Measurements from ENCODE around the gene TCERG1L. TPM values are rescaled to one million over a fixed set of nuclear protein-coding genes. Genes with fewer than 3 reads are reported as not detected.

TCERG1L gene
- total RNA-seq, 1 experiment from 2014 or later, result 1.5 TPM

- H3K9me3 Mint-ChIP-seq, result peaks cover 41% of the 10 kb centered on the region
- POLR2A ChIA-PET, result no interaction called here
- DNase-seq (ENCODE audit: low spot score), result no peak
- peaks cover 1% of the 10 kb centered on the region; the same call in 1 of the 2 replicates for H3K4me1 Mint-ChIP-seq
- peaks cover 7% of the 10 kb centered on the region for H3K27me3 Mint-ChIP-seq (ENCODE audit: low read depth)
- H3K27ac Mint-ChIP-seq, result no peak overlapping the region
- H3K4me3 Mint-ChIP-seq, result no peak overlapping the region
- TF ChIP-seq MAX (CRISPR knock-in tag; IDR thresholded peaks at IDR 0.05) (0 out of 2 replicates have a peak, but pooled peaks have one; percentile 23), ESRRA (CRISPR knock-in tag; IDR thresholded peaks at IDR 0.05; ENCODE audit: borderline replicate concordance) (no peak)
- peaks cover 58% of the 10 kb centered on the region for H3K36me3 Mint-ChIP-seq
- CTCF ChIA-PET, result interaction anchor here (0.5 to 1.3 kb wide), 3 partner anchors 47 to 91 kb away, joined by 3 to 4 read pairs (median 3); no protein-coding TSS in a partner anchor
- no peak for ATAC-seq
Measured at GRCh38 chr10:131088619-131089018, 222.9 kb downstream of the TCERG1L start.

DNA sequence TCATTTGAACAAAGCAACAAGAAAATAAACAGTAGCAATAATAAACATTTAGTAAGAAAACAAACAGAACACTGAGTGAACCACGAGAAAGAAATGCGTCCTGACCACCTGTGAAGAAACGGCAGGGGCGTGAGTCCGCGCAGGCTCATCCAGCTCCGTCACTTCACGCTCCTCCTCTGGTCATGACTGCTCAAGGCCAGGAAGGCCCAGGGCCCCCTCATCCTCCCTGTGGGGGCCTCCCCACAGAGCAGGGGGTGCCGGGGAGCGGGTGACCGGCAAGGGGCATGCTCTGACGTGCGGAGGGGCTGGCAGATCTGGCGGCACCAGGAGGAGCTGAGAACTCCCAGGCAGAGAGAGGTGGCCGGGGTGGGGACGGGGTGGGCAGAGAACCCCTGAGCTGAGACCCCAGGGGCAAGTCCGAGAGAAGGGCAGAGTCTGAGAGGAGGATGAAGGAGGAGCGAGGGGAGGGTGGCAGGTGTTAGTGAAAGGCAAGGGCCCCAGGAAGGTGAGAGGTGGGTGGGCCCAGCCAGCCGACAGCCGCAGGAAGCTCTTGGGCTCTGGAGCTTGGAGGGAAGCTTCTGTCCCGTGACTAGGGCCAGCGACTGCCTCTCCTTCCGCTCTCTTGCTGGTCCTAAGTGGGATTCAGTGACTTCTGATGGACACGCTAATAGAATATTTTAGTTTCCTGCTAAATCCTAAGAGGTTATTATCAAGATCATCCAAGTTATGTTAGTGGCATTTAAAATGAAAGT lies 223.9 kb downstream of the TCERG1L start:
- DNase-seq (ENCODE audit: low spot score), result no peak
- Mint-ChIP-seq H3K27ac (no peak overlapping the region), H3K27me3 (ENCODE audit: low read depth) (peaks cover 10% of the 10 kb centered on the region), H3K36me3 (peaks cover 65% of the 10 kb centered on the region), H3K4me3 (no peak overlapping the region), H3K9me3 (peaks cover 48% of the 10 kb centered on the region), H3K4me1 (no peaks in the 10 kb centered on the region)
- no peak for TF ChIP-seq GRHL2 (CRISPR knock-in tag; IDR thresholded peaks at IDR 0.05; ENCODE audit: insufficient replicate concordance, severe bottlenecking)
- no peak for TF ChIP-seq TEAD4 (CRISPR knock-in tag; IDR thresholded peaks at IDR 0.05)
- TF ChIP-seq, protein P1, sequence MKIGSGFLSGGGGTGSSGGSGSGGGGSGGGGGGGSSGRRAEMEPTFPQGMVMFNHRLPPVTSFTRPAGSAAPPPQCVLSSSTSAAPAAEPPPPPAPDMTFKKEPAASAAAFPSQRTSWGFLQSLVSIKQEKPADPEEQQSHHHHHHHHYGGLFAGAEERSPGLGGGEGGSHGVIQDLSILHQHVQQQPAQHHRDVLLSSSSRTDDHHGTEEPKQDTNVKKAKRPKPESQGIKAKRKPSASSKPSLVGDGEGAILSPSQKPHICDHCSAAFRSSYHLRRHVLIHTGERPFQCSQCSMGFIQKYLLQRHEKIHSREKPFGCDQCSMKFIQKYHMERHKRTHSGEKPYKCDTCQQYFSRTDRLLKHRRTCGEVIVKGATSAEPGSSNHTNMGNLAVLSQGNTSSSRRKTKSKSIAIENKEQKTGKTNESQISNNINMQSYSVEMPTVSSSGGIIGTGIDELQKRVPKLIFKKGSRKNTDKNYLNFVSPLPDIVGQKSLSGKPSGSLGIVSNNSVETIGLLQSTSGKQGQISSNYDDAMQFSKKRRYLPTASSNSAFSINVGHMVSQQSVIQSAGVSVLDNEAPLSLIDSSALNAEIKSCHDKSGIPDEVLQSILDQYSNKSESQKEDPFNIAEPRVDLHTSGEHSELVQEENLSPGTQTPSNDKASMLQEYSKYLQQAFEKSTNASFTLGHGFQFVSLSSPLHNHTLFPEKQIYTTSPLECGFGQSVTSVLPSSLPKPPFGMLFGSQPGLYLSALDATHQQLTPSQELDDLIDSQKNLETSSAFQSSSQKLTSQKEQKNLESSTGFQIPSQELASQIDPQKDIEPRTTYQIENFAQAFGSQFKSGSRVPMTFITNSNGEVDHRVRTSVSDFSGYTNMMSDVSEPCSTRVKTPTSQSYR (CRISPR knock-in tag; IDR thresholded peaks at IDR 0.05), result no peak
- TF ChIP-seq, protein P2, sequence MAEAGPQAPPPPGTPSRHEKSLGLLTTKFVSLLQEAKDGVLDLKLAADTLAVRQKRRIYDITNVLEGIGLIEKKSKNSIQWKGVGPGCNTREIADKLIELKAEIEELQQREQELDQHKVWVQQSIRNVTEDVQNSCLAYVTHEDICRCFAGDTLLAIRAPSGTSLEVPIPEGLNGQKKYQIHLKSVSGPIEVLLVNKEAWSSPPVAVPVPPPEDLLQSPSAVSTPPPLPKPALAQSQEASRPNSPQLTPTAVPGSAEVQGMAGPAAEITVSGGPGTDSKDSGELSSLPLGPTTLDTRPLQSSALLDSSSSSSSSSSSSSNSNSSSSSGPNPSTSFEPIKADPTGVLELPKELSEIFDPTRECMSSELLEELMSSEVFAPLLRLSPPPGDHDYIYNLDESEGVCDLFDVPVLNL (CRISPR knock-in tag; IDR thresholded peaks at IDR 0.05; ENCODE audit: borderline replicate concordance, low read depth), result no peak
- no peak for TF ChIP-seq CREB1 (CRISPR knock-in tag; IDR thresholded peaks at IDR 0.05)
- no peak for TF ChIP-seq JUN (CRISPR knock-in tag; IDR thresholded peaks at IDR 0.05)
- TF ChIP-seq ZNF138 (CRISPR knock-in tag; conservative IDR thresholded peaks at IDR 0.05), result no peak
- no peak for TF ChIP-seq SMAD3 (CRISPR knock-in tag; IDR thresholded peaks at IDR 0.05; ENCODE audit: borderline replicate concordance)
- no peak for ATAC-seq
- POLR2A ChIA-PET, result no interaction called here
- CTCF ChIA-PET, result interaction anchor here (0.5 to 1.1 kb wide), 2 partner anchors 48 to 85 kb away, joined by 3 to 4 read pairs; no protein-coding TSS in a partner anchor

- ATAC-seq (no peak), DNase-seq (ENCODE audit: low spot score) (no peak)
- Mint-ChIP-seq H3K4me3 (no peak overlapping the region), H3K9me3 (peaks cover 48% of the 10 kb centered on the region), H3K36me3 (peaks cover 69% of the 10 kb centered on the region), H3K27me3 (ENCODE audit: low read depth) (peaks cover 7% of the 10 kb centered on the region), H3K27ac (no peak overlapping the region), H3K4me1 (no peaks in the 10 kb centered on the region)
- POLR2A ChIA-PET, result no interaction called here
- CTCF ChIA-PET, result no interaction called here
- TF ChIP-seq SP1 (CRISPR knock-in tag; conservative IDR thresholded peaks at IDR 0.05) (no peak), ESRRA (CRISPR knock-in tag; IDR thresholded peaks at IDR 0.05; ENCODE audit: borderline replicate concordance) (no peak), TEAD1 (CRISPR knock-in tag; IDR thresholded peaks at IDR 0.05) (no peak), GRHL2 (CRISPR knock-in tag; IDR thresholded peaks at IDR 0.05; ENCODE audit: insufficient replicate concordance, severe bottlenecking) (no peak), AFF4 (CRISPR knock-in tag; IDR thresholded peaks at IDR 0.05; ENCODE audit: borderline replicate concordance) (no peak)
- TF ChIP-seq, protein P3, sequence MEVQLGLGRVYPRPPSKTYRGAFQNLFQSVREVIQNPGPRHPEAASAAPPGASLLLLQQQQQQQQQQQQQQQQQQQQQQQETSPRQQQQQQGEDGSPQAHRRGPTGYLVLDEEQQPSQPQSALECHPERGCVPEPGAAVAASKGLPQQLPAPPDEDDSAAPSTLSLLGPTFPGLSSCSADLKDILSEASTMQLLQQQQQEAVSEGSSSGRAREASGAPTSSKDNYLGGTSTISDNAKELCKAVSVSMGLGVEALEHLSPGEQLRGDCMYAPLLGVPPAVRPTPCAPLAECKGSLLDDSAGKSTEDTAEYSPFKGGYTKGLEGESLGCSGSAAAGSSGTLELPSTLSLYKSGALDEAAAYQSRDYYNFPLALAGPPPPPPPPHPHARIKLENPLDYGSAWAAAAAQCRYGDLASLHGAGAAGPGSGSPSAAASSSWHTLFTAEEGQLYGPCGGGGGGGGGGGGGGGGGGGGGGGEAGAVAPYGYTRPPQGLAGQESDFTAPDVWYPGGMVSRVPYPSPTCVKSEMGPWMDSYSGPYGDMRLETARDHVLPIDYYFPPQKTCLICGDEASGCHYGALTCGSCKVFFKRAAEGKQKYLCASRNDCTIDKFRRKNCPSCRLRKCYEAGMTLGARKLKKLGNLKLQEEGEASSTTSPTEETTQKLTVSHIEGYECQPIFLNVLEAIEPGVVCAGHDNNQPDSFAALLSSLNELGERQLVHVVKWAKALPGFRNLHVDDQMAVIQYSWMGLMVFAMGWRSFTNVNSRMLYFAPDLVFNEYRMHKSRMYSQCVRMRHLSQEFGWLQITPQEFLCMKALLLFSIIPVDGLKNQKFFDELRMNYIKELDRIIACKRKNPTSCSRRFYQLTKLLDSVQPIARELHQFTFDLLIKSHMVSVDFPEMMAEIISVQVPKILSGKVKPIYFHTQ (CRISPR knock-in tag; IDR thresholded peaks at IDR 0.05), result no peak
- TF ChIP-seq, protein P2 (CRISPR knock-in tag; IDR thresholded peaks at IDR 0.05; ENCODE audit: borderline replicate concordance, low read depth), result no peak
- TF ChIP-seq, protein P4, sequence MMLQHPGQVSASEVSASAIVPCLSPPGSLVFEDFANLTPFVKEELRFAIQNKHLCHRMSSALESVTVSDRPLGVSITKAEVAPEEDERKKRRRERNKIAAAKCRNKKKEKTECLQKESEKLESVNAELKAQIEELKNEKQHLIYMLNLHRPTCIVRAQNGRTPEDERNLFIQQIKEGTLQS (CRISPR knock-in tag; conservative IDR thresholded peaks at IDR 0.05), result no peak
Measured at GRCh38 chr10:131086511-131086910, 225.0 kb downstream of the TCERG1L start.

Data from WTC11 (cell line).